CD14-positive monocyte (primary cell): ENCODE results near the gene ATP10D. TPM values are rescaled to one million over a fixed set of nuclear protein-coding genes. Genes with fewer than 3 reads are reported as not detected.

Experiments used
- DNase-seq, 3 donors: peaks; one replicate each; pipeline ENCODE4 v3.0.0-alpha.2; 2011 to 2022
- H2AFZ ChIP-seq: 2 replicates; pipeline ENCODE4 v1.6.0; 2012; ENCODE audit warnings: mild to moderate bottlenecking, low read depth, low read length, inconsistent platforms; ENCODE audit not compliant: insufficient read depth, poor library complexity, severe bottlenecking
- H3K27ac ChIP-seq, 2 donors: 1 replicate in 1 of 2; 2 replicates in 1 of 2; pipeline ENCODE4 v1.5.1; 2012 to 2013; ENCODE audit warnings: low read length in 2 of 2, control low read depth in 1 of 2, inconsistent platforms in 1 of 2, low read depth in 1 of 2, mild to moderate bottlenecking in 1 of 2
- H3K27me3 ChIP-seq, 2 donors: one replicate each; pipeline versions ENCODE4 v1.6.0 to v1.6.1; 2011 to 2013; ENCODE audit warnings: low read length in 2 of 2; ENCODE audit not compliant: control insufficient read depth in 2 of 2, insufficient read depth in 2 of 2
- H3K36me3 ChIP-seq, 2 donors: replicated peaks in 1 of 2; 1 replicate in 1 of 2; 2 replicates in 1 of 2; pipeline versions ENCODE4 v1.5.1 to v1.6.1; 2012 to 2013; ENCODE audit warnings: low read length in 2 of 2, control low read depth in 1 of 2, inconsistent platforms in 1 of 2, mild to moderate bottlenecking in 1 of 2; ENCODE audit not compliant: insufficient read depth in 2 of 2, control insufficient read depth in 1 of 2
- H3K4me1 ChIP-seq, 2 donors: 1 replicate in 1 of 2; 2 replicates in 1 of 2; pipeline versions ENCODE4 v1.5.1 to v1.6.1; 2012 to 2013; ENCODE audit warnings: low read length in 2 of 2, control low read depth in 1 of 2, inconsistent platforms in 1 of 2, mild to moderate bottlenecking in 1 of 2, moderate library complexity in 1 of 2; ENCODE audit not compliant: insufficient read depth in 2 of 2, control insufficient read depth in 1 of 2
- H3K4me2 ChIP-seq: replicated peaks from 2 replicates; pipeline ENCODE3; 2012; ENCODE audit warnings: low read length, moderate library complexity, mild to moderate bottlenecking; ENCODE audit not compliant: poor library complexity, severe bottlenecking; ENCODE audit errors: extremely low read depth
- H3K4me3 ChIP-seq, 3 experiments: fragments of 200-600 bp in 1 of 3; sonication (generic) in 1 of 3; replicated peaks in 1 of 3; 1 replicate in 2 of 3; 2 replicates in 1 of 3; pipeline ENCODE4 v1.5.1; 2011 to 2013; ENCODE audit warnings: low read length in 3 of 3, mild to moderate bottlenecking in 3 of 3, control low read depth in 2 of 3, low read depth in 2 of 3, inconsistent platforms in 1 of 3, moderate library complexity in 1 of 3
- H3K79me2 ChIP-seq: 2 replicates; pipeline ENCODE4 v1.6.0; 2012; ENCODE audit warnings: mild to moderate bottlenecking, control low read depth, inconsistent platforms, low read length, moderate library complexity; ENCODE audit not compliant: insufficient read depth
- H3K9ac ChIP-seq: 2 replicates; pipeline ENCODE4 v1.6.0; 2017; ENCODE audit warnings: low read length, mild to moderate bottlenecking; ENCODE audit not compliant: insufficient read depth, poor library complexity, severe bottlenecking
- H3K9me3 ChIP-seq, 2 donors: replicated peaks in 1 of 2; 1 replicate in 1 of 2; 2 replicates in 1 of 2; pipeline versions ENCODE4 v1.5.1 to v1.6.1; 2012 to 2013; ENCODE audit warnings: low read length in 2 of 2, control low read depth in 1 of 2; ENCODE audit not compliant: control insufficient read depth in 1 of 2, insufficient read depth in 1 of 2
- H4K20me1 ChIP-seq: 2 replicates; pipeline ENCODE4 v1.6.0; 2012; ENCODE audit warnings: mild to moderate bottlenecking, low read length, control low read depth, moderate library complexity; ENCODE audit not compliant: insufficient read depth
- H3K27ac Mint-ChIP-seq, 7 donors: one replicate each; pipeline ENCODE4 v1.8.0; 2020; ENCODE audit warnings: mild to moderate bottlenecking in 7 of 7, mixed read lengths in 7 of 7, moderate library complexity in 6 of 7, inconsistent platforms in 2 of 7
- H3K27me3 Mint-ChIP-seq, 3 donors: one replicate each; pipeline ENCODE4 v1.8.0; 2021 to 2022; ENCODE audit warnings: low read depth in 3 of 3, mild to moderate bottlenecking in 3 of 3, mixed read lengths in 3 of 3, moderate library complexity in 3 of 3, inconsistent platforms in 1 of 3
- H3K36me3 Mint-ChIP-seq, 2 donors: one replicate each; pipeline ENCODE4 v1.8.0; 2020; ENCODE audit warnings: mixed read lengths in 2 of 2, inconsistent platforms in 1 of 2, mild to moderate bottlenecking in 1 of 2
- H3K4me1 Mint-ChIP-seq: one replicate; pipeline ENCODE4 v1.8.0; 2020; ENCODE audit warnings: mild to moderate bottlenecking, mixed read lengths
- H3K4me3 Mint-ChIP-seq, 2 donors: one replicate each; pipeline ENCODE4 v1.8.0; 2020; ENCODE audit warnings: mild to moderate bottlenecking in 2 of 2, mixed read lengths in 2 of 2, moderate library complexity in 1 of 2
- H3K9me3 Mint-ChIP-seq, 7 donors: one replicate each; pipeline ENCODE4 v1.8.0; 2020 to 2022; ENCODE audit warnings: mixed read lengths in 7 of 7, mild to moderate bottlenecking in 6 of 7, moderate library complexity in 6 of 7, inconsistent platforms in 2 of 7
- WGBS: methylation state at CpG from one replicate; pipeline ENCODE4 v1.1.5; 2013; ENCODE audit warnings: missing lambda C conversion rate; ENCODE audit not compliant: insufficient coverage; 5-methylcytosine and 5-hydroxymethylcytosine counted together
- intact Hi-C, 2 donors: fragments of 100-400 bp; cut with micrococcal nuclease; formaldehyde crosslinking; loops; one replicate each; pipeline versions ENCODE4 v1.15.0 to v1.15.1; 2023
- polyA plus RNA-seq, 3 donors: library from polyadenylated mRNA; depleted of rRNA in 1 of 3; unstranded in 2 of 3; stranded (reverse) in 1 of 3; fragments of 300-500 nt in 2 of 3; fragments of >200 nt in 1 of 3; fragmentation: Illumina TruSeq in 2 of 3; gene quantifications; 1 replicate in 2 of 3; 2 replicates in 1 of 3; pipeline ENCODE4 v1.2.3, GENCODE V29; 2012 to 2021
- TF ChIP-seq, protein P1 (sequence below): fragments of 200-600 bp; IDR thresholded peaks from one replicate; pipeline ENCODE4 v1.8.0; 2022; ENCODE audit warnings: antibody characterized with exemption, mild to moderate bottlenecking

ATP10D gene
- polyA plus RNA-seq, 3 donors = 8.4 to 16.9 (median 14.1) TPM

GRCh38 chr4:47488706-47489105 is 3.6 kb downstream of the ATP10D start:
- Histone ChIP-seq H3K9ac (no peak overlapping the region), H3K4me3 (no peak overlapping the region), H2AFZ (no peak overlapping the region), H3K4me1 (peaks cover 26 to 49% of the 10 kb centered on the region in 2 donors), H3K4me2 (no peak overlapping the region), H4K20me1 (peaks cover 20% of the 10 kb centered on the region), H3K36me3 (peaks cover 0 to 4% of the 10 kb centered on the region in 2 donors), H3K27ac (no peak overlapping the region), H3K27me3 (no peaks in the 10 kb centered on the region), H3K9me3 (peaks cover 0 to 3% of the 10 kb centered on the region in 2 donors), H3K79me2 (peaks cover 76% of the 10 kb centered on the region)
- H3K36me3 Mint-ChIP-seq = peaks cover 13 to 15% of the 10 kb centered on the region in 2 donors
- H3K4me1 Mint-ChIP-seq = peaks cover 31% of the 10 kb centered on the region
- TF ChIP-seq, protein P1, sequence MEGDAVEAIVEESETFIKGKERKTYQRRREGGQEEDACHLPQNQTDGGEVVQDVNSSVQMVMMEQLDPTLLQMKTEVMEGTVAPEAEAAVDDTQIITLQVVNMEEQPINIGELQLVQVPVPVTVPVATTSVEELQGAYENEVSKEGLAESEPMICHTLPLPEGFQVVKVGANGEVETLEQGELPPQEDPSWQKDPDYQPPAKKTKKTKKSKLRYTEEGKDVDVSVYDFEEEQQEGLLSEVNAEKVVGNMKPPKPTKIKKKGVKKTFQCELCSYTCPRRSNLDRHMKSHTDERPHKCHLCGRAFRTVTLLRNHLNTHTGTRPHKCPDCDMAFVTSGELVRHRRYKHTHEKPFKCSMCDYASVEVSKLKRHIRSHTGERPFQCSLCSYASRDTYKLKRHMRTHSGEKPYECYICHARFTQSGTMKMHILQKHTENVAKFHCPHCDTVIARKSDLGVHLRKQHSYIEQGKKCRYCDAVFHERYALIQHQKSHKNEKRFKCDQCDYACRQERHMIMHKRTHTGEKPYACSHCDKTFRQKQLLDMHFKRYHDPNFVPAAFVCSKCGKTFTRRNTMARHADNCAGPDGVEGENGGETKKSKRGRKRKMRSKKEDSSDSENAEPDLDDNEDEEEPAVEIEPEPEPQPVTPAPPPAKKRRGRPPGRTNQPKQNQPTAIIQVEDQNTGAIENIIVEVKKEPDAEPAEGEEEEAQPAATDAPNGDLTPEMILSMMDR = no peak
- no peaks in the 10 kb centered on the region for H3K27me3 Mint-ChIP-seq
- no peak for DNase-seq
- H3K9me3 Mint-ChIP-seq = no peaks in the 10 kb centered on the region
- H3K27ac Mint-ChIP-seq = no peak overlapping the region
- no CpG with 5 or more reads among the region's 3 CpGs for WGBS
- no peak overlapping the region for H3K4me3 Mint-ChIP-seq
- intact Hi-C loops = loop anchor here in 1 of 2 donors (10.0 kb wide), 1 partner anchor 546 kb away; no protein-coding TSS in a partner anchor

GRCh38 chr4:47490550-47490949 is 5.5 kb downstream of the ATP10D start:
- peak; percentile 16 to 63 (median 44) for DNase-seq
- H3K27ac Mint-ChIP-seq = peak overlapping the region in 1 of 7 donors; percentile 61
- H3K4me1 Mint-ChIP-seq = peaks cover 23% of the 10 kb centered on the region
- Histone ChIP-seq H3K9me3 (peaks cover 0 to 3% of the 10 kb centered on the region in 2 donors), H2AFZ (no peak overlapping the region), H3K4me3 (no peak overlapping the region), H3K27me3 (no peaks in the 10 kb centered on the region), H3K27ac (peak overlapping the region in 1 of 2 donors; percentile 50), H3K36me3 (peaks cover 0 to 4% of the 10 kb centered on the region in 2 donors), H3K9ac (no peak overlapping the region), H3K4me2 (no peak overlapping the region), H4K20me1 (peaks cover 24% of the 10 kb centered on the region), H3K79me2 (peaks cover 90% of the 10 kb centered on the region), H3K4me1 (peaks cover 15 to 35% of the 10 kb centered on the region in 2 donors)
- TF ChIP-seq, protein P1 = peak; percentile 74
- H3K4me3 Mint-ChIP-seq = no peak overlapping the region
- H3K36me3 Mint-ChIP-seq = peaks cover 13 to 15% of the 10 kb centered on the region in 2 donors
- WGBS = 96% methylated on average over 3 of the region's 4 CpGs
- H3K9me3 Mint-ChIP-seq = no peaks in the 10 kb centered on the region
- intact Hi-C loops = no loop called here
- H3K27me3 Mint-ChIP-seq = no peaks in the 10 kb centered on the region
